OCI-M1 (cell line): ENCODE data around the gene PSMD9.
"Not testable (repeated sequence)": the region's sequence is repeated elsewhere in the genome, so short reads cannot be mapped to it uniquely, and the experiment has no call there.

Experiments used
- DNase-seq: peaks from one replicate; lab custom pipeline; 2025; lab: John Stamatoyannopoulos, UW

PSMD9 gene

DNA sequence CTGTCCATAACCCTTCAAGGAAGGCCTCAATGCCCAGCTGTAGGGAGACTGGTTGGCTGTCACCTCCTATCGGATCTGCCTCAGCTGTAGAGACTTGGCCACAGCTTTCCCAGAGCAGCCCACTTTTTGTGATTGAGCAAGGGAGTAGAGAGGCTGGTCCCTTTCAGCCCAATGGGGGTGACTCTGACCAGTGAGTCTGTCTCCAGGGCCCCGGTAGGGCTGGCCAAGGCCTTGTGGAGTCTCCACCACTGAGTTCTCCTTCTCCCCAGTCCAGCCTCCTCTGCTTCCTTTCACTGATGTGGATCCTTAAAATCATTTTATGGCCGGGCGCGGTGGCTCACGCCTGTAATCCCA lies 15.4 kb upstream of the PSMD9 start:
- DNase-seq = no peak

DNA sequence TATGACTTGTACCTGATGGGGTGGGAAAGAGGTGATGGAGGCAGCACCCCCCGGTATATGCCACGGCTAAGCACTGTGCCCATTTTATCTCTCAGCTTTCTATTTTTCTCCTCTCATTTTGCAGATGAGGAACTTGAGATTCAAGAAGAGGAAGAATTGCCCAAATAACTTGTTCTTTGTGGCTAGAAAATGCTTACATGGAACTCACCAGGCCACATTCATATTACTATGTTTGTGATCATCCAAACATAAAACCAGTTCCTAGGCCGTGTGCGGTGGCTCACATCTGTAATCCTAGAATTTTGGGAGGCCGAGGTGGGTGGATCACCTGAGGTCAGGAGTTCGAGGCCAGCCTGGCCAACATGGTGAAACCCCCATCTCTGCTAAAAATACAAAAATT lies 14.5 kb upstream of the PSMD9 start:
- no peak for DNase-seq

DNA sequence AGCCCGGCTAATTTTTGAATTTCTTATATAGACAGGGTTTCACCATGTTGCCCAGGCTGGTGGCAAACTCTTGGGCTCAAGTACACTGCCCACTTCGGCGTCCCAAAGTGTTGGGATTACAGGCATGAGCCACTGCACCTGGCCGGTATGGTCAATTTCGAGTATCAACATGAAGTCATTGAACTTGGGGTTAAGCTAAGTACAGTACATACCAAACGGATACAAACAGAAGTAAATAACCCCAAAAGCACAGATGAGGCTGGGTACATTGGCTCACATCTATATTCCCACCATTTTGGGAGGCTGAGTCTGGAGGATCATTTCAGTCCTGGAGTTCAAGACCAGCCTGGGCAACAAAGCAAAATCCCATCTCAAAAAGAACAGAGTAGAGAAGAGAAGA lies 13.0 kb upstream of the PSMD9 start:
- no peak for DNase-seq

DNA sequence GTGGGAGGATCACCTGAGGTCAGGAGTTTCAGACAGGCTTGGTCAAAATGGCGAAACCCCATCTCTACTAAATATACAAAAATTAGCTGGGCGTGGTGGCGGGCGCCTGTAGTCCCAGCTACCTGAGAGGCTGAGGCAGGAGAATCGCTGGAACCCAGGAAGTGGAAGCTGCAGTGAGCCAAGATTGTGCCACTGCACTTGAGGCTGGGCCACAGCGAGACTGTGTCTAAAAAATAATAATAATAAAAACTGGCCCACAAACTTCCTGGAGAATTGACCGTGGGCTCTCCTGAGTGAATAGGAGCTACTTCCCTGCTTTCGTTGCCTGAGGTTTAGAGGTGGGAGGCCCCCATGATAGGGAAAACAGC lies 12.5 kb upstream of the PSMD9 start:
- not testable (repeated sequence) for DNase-seq

DNA sequence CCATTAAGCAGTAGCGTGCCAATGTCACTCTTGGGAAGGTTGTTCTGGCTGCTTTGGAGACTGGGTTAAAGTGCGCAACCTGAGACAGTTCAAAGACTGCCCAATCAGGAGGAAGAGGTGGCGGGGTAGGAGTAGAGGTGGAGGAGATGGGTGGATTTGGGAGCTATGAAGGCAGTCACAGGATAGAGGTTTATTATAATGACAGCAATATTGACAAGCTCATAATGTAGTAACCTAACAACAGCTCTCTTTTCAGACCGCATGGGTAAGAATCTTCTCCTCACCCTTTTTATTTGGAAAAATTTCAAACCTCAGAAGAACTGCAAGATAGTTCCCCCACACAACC lies 5.3 kb upstream of the PSMD9 start:
- DNase-seq = no peak

DNA sequence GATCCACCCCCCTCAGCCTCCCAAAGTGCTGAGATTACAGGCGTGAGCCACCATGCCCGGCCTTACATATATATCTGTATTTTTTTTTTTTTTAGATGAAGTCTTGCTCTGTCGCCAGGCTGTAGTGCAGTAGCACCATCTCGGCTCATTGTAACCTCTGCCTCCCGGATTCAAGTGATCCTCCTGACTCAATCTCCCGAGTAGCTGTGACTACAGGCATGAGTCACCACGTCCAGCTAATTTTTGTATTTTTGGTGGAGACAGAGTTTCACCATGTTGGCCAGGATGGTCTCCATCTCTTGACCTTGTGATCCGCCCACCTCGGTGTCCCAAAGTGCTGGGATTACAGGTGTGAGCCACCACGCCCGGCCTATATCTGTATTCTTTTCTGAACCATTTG lies 3.5 kb upstream of the PSMD9 start:
- not testable (repeated sequence) for DNase-seq

DNA sequence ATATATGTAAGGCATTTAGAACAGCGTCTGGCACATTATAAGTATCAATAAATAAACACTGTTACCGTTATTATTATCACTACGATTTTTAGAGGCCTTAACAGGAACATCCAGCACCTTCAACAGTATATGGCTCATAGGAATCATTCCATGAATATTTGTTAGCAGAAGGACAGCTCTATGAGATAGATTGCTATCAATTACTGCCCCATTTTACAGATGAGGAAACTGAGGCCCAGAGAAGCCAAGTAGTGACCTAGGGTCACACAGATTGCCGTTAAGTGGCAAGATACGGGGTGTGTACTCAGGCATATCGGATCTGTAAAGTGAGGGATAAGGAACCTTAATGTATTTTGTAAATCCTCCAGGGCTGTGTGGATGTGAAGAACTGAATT lies 510 bp upstream of the PSMD9 start:
- no peak for DNase-seq

DNA sequence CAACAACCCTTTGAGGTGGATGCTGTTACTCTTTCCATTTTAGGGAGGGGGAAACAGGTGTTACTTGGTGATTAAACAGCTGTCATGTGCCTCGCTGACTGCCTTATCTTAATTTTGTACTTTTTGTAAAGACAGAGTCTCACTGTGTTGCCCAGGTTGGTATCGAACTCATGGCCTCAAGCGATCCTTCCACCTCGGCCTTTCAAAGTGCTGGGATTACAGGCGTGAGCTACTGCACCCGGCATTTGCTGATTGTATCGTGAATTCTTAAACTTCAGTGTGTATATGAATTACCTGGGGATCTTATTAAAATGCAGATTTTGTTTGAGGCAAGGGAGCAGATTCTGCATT lies 659 bp downstream of the PSMD9 start:
- DNase-seq = no peak

DNA sequence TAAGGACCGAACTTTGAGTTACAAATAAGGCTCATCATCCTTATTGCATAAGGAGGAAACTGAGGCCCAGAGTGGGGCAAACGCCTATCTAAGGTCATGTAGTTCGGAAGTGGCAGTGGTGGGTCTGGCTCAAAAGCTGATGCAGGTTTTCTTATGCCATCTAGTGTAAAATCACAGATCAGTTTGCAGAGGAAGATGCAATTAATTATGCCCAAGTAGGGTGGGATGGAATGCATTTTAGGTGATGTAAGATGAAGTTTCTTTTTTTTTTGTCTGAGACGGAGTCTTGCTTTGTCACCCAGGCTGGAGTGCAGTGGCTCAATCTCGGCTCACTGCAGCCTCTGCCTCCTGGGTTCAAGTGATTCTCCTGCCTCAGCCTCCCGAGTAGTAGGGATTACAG lies 1.1 kb downstream of the PSMD9 start:
- not testable (repeated sequence) for DNase-seq

DNA sequence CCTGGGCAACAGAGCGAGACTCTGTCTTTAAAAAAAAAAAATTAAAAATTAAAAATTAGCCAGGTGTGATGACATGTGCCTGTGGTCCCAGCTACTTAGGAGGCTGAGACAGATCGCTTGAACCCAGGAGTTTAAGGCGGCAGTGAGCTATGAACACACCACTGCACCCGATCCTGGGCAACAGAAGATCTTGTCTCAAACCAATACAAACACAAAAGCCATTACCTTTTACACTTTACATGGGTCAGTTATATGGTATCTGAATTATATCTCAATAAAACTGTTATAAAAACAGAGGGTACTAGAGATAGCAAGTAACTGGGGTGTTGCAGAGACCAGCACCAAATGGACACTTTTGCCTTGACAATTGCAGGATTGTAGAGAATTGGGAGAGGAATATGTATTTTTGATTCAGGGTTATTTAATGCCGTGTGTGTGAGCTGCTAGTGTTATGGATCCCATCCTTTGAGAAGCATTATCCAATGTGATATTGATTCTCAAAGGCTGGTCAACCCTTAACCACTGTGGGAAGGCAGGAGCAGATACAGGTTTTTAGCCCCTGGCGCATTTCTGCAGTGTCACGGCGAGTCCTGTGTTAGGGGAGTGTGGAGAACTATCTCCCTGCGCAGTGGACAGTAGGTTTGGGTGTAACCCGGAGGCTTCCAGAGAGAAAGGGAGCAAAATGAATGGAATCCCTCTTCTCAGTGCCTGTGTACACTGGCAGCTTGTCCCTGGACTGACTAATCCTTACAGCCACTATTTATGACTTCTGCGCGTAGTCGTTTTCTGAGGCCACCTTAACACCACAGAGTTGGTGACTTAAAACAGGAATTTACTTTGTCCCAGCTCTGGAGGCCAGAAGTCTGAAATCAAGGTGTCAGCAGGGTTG lies 4.3 kb downstream of the PSMD9 start:
- DNase-seq = no peak

DNA sequence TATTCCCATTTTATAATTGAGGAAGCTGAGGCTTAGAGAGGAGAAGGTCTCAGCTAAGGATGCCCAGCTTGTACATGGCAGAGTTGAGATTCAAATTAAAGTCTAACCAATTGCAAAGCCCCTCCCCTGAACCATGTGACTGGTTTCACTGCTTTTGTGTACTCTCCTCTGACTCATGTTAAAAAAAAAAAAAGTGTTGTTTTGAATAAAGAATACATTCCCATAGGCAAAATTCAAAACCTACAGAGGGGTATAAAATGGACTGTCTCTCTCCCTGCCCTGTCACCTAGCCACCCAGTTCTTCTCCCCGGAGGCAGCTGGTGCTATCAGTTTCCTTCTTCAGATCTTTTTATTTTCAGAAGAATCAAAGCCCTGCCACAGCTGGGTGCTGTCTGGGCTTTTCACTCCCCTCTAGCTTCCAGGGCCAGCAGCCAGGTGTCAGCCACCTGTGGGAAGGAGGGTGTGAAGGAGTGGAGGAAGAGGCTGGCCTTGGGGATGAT lies 5.4 kb downstream of the PSMD9 start:
- no peak for DNase-seq

DNA sequence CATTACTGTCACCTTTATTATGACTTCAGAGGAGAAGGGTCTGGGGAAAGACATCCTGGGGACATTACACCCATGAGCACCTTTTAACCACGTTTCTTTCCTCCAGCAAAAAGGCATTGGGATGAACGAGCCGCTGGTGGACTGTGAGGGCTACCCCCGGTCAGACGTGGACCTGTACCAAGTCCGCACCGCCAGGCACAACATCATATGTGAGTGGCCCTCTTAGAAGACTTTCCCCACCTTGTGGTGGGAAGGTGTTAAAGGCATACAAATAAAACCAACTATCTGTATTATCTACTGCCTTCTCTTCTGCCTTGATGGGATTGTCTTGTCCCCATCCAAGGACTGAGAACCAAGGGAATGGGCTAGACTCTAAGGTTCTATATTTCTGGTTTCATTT lies 6.0 kb downstream of the PSMD9 start:
- DNase-seq = no peak

DNA sequence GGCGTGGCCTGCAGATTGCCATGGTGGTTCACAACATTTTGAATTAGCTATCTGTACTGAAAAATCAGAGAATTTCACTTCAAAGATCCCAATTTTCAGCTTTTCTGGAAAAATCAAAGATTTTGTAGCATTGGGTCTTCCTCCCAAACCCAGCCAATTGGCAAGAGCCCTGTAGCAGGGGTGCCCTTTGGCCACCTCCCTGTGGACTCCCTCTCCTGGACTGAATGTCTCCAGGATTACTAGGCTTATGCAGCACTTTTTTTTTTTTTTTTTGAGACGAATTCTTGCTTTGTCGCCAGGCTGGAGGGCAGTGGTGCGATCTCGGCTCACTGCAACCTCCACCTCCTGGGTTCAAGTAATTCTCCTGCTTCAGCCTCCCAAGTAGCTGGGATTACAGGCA lies 9.7 kb downstream of the PSMD9 start:
- DNase-seq = no peak

DNA sequence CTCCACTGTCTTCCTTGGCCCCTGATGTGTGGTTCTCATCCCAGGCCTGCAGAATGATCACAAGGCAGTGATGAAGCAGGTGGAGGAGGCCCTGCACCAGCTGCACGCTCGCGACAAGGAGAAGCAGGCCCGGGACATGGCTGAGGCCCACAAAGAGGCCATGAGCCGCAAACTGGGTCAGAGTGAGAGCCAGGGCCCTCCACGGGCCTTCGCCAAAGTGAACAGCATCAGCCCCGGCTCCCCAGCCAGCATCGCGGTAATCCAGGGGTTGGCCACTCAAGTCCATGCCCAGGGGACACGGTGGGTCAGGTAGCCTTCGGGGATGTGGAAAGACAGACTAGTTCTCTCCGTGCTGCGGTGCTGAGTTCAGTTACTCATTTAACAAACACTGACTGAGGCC lies 11.0 kb downstream of the PSMD9 start:
- no peak for DNase-seq

DNA sequence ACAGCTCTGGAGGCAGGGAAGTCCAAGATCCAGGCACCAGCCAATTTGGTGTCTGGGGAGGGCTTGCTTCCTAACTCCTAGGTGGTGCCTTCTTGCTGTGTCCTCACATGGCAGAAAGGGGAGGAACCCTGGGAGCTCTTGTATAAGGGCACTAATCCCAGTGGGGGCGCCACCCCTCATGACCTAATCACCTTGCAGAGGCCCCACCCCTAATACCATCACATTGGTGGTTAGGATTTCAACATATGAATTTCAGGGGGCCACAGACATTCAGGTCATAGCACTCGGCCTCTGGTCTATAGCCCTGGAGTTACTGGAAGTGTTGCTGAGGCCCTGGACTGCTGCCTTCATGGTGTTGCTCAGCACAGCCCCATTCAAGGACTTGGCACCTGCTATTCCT lies 14.6 kb downstream of the PSMD9 start:
- peak; percentile 7 for DNase-seq

DNA sequence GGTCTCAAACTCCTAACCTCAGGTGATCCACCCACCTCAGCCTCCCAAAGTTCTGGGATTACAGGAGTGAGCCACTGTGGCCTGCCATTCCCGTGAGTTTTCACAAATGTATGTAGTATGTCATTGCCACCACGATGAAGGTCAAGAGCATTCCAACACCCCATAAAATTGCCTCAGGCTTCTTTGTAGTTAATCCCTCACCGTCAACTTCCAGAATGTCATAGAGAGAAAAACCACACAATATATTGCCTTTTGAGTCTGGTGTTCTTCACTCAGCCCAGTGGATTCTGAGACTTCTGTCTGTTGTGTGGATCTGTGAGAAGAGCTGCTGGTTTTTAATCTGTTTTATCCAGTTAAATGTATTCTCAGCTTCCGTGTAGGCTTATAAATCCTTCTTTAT lies 17.2 kb downstream of the PSMD9 start:
- no peak for DNase-seq

DNA sequence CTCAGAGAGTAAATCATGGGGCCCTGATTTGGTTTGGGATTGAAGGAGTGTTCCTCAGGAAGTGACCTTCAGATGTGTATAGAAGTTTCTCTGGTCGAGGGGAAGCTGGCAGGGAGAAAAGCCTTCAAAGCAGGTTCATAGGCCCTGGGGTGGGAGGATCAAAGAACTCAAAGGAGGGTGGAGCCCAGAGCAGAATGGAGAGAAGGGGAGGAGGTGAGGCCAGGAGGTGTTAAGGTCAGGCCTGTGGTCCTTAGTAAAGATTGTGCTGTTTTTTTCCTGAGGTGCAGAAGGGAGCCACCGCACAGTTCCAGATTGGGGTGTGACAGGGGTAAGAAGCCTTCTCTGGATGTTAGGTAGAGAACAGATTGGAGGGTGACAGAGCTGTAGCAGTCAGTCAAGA lies 20.1 kb downstream of the PSMD9 start:
- DNase-seq = no peak

DNA sequence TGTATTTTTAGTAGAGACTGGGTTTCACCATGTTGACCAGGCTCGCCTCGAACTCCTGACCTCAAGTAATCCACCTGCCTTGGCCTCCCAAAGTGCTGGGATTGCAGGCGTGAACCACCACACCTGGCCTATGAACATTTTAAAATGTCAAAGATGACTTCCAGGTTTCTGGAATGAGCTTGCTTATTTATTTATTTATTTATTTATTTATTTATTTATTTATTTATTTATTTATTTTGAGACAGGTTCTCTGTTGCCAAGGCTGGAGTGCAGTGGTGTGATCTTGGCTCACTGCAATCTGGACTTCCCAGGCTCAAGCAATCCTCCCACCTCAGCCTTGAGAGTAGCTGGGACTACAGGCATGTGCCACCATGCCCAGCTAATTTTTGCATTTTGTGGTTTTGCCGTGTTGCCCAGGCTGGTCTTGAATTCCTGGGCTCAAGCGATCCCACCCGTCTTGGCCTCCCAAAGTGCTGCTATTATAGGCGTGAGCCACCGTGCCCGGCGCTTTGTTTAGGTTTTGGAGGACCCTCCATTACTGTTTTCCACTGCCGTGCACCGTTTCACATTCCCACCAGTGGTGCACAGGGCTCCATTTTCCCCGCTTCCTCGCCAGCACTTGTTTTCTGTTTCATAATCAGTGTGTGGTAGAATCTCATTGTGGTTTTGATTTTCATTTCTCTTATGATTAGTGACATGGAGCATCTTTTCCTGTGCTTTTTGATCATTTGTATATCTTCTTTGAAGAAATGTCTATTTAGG lies 23.4 kb downstream of the PSMD9 start:
- DNase-seq = no peak

DNA sequence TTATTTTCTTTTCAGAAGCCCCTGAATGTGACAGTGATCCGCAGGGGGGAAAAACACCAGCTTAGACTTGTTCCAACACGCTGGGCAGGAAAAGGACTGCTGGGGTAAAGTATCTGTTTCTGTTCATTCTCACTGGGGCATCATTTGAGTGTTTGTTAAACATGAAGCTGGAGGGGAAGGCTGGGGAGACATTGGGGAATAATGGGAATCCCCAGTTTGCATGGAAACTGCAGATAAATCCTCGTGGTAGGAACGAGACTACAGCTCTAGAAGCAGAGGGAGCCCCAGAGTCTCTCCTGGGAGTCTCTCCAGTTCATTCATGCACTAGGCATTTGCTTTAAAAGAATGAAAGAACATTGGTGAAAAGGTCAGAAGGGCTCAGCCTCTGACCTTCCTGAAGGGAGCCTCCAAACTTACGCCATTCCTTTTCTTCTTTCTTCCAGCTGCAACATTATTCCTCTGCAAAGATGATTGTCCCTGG lies 27.3 kb downstream of the PSMD9 start:
- DNase-seq = no peak

DNA sequence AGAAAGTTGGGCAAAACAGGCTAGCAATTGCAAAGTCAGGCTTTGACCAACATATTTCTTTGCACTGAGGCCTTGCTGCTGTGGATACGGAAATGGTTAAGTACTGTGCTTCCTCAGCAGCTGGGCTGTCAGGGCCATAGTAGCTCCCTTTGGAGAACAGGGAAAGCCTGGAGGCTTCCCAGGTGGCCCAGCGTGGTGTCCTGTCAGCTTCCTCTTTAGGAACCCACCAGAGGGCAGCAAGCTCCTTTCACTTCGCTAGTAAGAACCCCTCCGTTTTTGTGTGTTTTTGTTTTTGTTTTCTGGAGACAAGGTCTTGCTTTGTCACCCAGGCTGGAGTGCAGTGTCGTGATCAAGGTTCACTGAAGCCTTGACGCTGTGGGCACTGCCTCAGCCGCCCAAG lies 28.1 kb downstream of the PSMD9 start:
- peak; percentile 13 for DNase-seq

DNA sequence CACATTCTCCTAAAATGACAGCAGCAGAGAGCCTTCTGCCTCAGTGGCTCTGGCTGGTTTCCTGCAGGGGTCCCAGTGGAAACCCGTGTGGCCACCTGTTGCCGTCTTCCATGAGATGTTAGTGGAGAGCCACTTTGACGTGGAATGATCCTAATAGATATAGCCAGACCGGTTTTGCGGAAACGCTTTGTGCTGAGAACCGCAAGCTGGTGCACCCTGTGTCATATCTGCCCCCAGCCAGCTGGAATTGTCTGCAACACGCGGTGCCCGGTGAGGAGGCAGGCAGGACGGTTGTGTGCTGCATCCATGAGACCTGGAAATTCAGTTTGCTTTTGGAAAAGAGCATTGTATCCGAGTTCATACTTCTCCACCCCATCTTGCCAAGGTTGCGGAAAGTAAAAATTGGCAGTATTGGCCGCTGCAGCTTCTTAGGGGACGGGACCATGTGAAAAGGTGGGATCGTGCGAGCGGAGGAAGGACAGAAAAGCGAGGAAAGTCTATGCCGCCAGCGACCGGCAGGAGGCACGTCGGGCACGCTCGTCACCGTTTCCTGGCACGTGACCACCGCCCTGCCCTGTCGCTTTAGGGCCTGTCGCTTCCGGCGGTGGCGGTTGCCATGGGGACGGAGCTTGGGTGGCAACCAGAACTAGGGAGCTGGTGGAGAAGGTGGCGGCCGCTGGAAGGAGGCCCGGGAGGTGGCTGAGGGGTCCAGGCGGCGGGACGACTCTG lies 29.5 kb downstream of the PSMD9 start, which contains the start of gene CFAP251:
Gene CFAP251 (plus strand): TSS at position 643 of the 729 bp plus-strand sequence. CDS start 2,714 bp downstream, outside the sequence.
- no peak for DNase-seq

DNA sequence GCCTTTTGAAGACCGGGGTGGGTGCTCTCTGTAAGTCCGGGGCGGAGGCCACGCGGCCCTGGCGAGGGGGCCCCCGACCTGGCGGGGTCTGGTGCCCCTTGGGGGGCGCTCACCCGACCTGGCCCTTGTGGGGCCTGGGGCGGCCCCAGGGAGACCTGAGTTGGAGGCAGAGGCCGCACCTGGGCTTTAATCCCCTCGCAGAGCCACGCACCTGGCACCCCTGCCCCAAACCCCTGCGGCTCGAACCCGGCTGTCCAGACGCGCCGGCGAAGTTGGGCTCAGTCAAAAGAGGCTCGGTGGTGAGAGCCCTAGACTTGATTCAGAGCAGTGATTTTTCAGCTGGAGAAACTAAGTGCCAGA lies 30.1 kb downstream of the PSMD9 start:
- DNase-seq = no peak

DNA sequence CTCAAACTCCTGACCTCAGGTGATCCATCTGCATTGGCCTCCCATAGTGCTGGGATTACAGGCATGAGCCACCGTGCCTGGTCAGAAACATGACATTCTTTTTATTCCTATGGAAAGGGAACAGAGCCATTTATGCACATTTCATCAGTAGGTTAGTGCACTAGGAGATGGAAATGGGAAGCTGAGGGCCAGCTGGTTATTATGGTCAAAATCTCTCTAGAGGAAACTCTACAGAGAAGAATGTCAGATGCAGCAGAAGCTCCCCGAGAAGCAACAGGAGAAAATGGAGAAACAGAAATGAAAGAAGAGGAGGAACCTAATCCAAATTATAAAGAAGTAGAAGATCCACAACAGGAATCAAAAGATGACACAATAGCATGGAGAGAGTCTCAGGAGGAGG lies 32.5 kb downstream of the PSMD9 start:
- DNase-seq = peak; percentile 26
